Activated T-helper 9 cell treated with anti-CD3 and anti-CD28 coated beads, Interleukin-2, amount 50 U/mL, for 16 hours (primary cell): Measurements from ENCODE around the gene TMEM88.

Experiments used
- DNase-seq: peaks from one replicate; pipeline ENCODE4 v3.0.0-alpha.2; 2020; ENCODE audit warnings: low read depth

Gene TMEM88

GRCh38 chr17:7843536-7844291, 11.2 kb upstream of the TMEM88 start:
- DNase-seq = peak; percentile 90

GRCh38 chr17:7844292-7845154, 10.3 kb upstream of the TMEM88 start:
- DNase-seq = peak; percentile 77

GRCh38 chr17:7845359-7846062, 9.4 kb upstream of the TMEM88 start:
- DNase-seq = no peak

- no peak for DNase-seq
These were observed 8.7 kb upstream of the TMEM88 start for GRCh38 chr17:7846063-7846735.

- no peak for DNase-seq
These were observed 7.9 kb upstream of the TMEM88 start for GRCh38 chr17:7846765-7847661.

- DNase-seq = no peak
These were observed 6.7 kb upstream of the TMEM88 start for GRCh38 chr17:7848131-7848579.

GRCh38 chr17:7848739-7849129, 6.1 kb upstream of the TMEM88 start:
- DNase-seq = no peak

- no peak for DNase-seq
These were observed 5.6 kb upstream of the TMEM88 start for GRCh38 chr17:7849130-7849750.

- no peak for DNase-seq
These were observed 4.9 kb upstream of the TMEM88 start for GRCh38 chr17:7849751-7850504.

- no peak for DNase-seq
These were observed 4.0 kb upstream of the TMEM88 start for GRCh38 chr17:7850701-7851437.

GRCh38 chr17:7851438-7852261, 3.2 kb upstream of the TMEM88 start:
- DNase-seq = peak; percentile 90

GRCh38 chr17:7852262-7852670, 2.6 kb upstream of the TMEM88 start:
- DNase-seq = no peak

- no peak for DNase-seq
These were observed 1.8 kb upstream of the TMEM88 start for GRCh38 chr17:7852919-7853690.

- no peak for DNase-seq
These were observed 1.2 kb upstream of the TMEM88 start for GRCh38 chr17:7853691-7854038.

- no peak for DNase-seq
These were observed 638 bp upstream of the TMEM88 start for GRCh38 chr17:7854078-7854777.

GRCh38 chr17:7855660-7856010, 769 bp downstream of the TMEM88 start:
- DNase-seq = no peak
